ENCODE results near the gene SYCE3. TPM values are rescaled to one million over a fixed set of nuclear protein-coding genes. Genes with fewer than 3 reads are reported as not detected.

Gene SYCE3
- total RNA-seq, 2 experiments from 2014 or later: not detected

- peaks cover 24% of the 10 kb centered on the region for H3K4me1 Mint-ChIP-seq (ENCODE audit: low read depth)
- intact Hi-C loops (cut with micrococcal nuclease): loop anchor here (5.0 kb wide), 1 partner anchor 57 kb away; the partner anchor contains the start of gene SCO2
- no peak overlapping the region for H3K27ac Mint-ChIP-seq
- H3K4me3 Mint-ChIP-seq: peak overlapping the region; percentile 92
- no peaks in the 10 kb centered on the region for H3K9me3 Mint-ChIP-seq
- TF ChIP-seq CTCF (IDR thresholded peaks at IDR 0.05): no peak
- no peak for DNase-seq
- ATAC-seq: no peak
- no peaks in the 10 kb centered on the region for H3K27me3 Mint-ChIP-seq
- H3K36me3 Mint-ChIP-seq (ENCODE audit: low read depth): peaks cover 22% of the 10 kb centered on the region
- ChIA-PET CTCF (interaction anchor here (1.1 to 1.9 kb wide), 2 partner anchors 22 to 59 kb away, joined by 3 to 6 read pairs; partner anchors contain the start of genes SCO2 and SYCE3), POLR2A (interaction anchor here (0.7 to 1.3 kb wide), 3 partner anchors 10 to 36 kb away, joined by 3 read pairs; no protein-coding TSS in a partner anchor)
These were observed 21.7 kb upstream of the SYCE3 start for GRCh38 chr22:50584106-50585096.

- ChIA-PET CTCF (interaction anchor here (3.0 kb wide), 1 partner anchor 58 kb away, joined by 19 read pairs; the partner anchor contains the start of gene SCO2), POLR2A (interaction anchor here (1.1 to 2.8 kb wide), 8 partner anchors 10 to 58 kb away, joined by 3 to 14 read pairs (median 4); partner anchors contain the start of genes ARSA and SCO2)
- no peak for TF ChIP-seq CTCF (IDR thresholded peaks at IDR 0.05)
- DNase-seq (no peak), ATAC-seq (peak; percentile 4)
- peaks cover 24% of the 10 kb centered on the region for H3K4me1 Mint-ChIP-seq (ENCODE audit: low read depth)
- H3K4me3 Mint-ChIP-seq: peak overlapping the region; percentile 92
- H3K36me3 Mint-ChIP-seq (ENCODE audit: low read depth): peaks cover 25% of the 10 kb centered on the region
- peak overlapping the region; percentile 86 for H3K27ac Mint-ChIP-seq
- H3K27me3 Mint-ChIP-seq: no peaks in the 10 kb centered on the region
- H3K9me3 Mint-ChIP-seq: no peaks in the 10 kb centered on the region
- intact Hi-C loops (cut with micrococcal nuclease): loop anchor here (5.0 kb wide), 1 partner anchor 56 kb away; the partner anchor contains the start of gene SCO2
These were observed 20.7 kb upstream of the SYCE3 start for GRCh38 chr22:50583294-50583861.

- no peaks in the 10 kb centered on the region for H3K9me3 Mint-ChIP-seq
- POLR2A ChIA-PET: interaction anchor here (0.8 to 2.8 kb wide), 13 partner anchors 10 to 59 kb away, joined by 3 to 14 read pairs (median 4); partner anchors contain the start of genes ARSA, SCO2, SYCE3 and TYMP
- H3K27me3 Mint-ChIP-seq: no peaks in the 10 kb centered on the region
- H3K4me1 Mint-ChIP-seq (ENCODE audit: low read depth): peaks cover 24% of the 10 kb centered on the region
- peak within 1 kb of the TSS; percentile 89 for H3K27ac Mint-ChIP-seq
- peak; percentile 97 for ATAC-seq
- TF ChIP-seq CTCF (IDR thresholded peaks at IDR 0.05): no peak
- CTCF ChIA-PET: interaction anchor here (2.6 to 3.0 kb wide), 2 partner anchors 20 to 57 kb away, joined by 14 to 19 read pairs; partner anchors contain the start of genes SCO2 and SYCE3
- intact Hi-C loops (cut with micrococcal nuclease): loop anchor here (5.0 kb wide), 1 partner anchor 55 kb away; the partner anchor contains the start of gene SCO2
- peak; percentile 99 for DNase-seq
- peaks cover 25% of the 10 kb centered on the region for H3K36me3 Mint-ChIP-seq (ENCODE audit: low read depth)
- peak within 1 kb of the TSS; percentile 92 for H3K4me3 Mint-ChIP-seq
These were observed 20.0 kb upstream of the SYCE3 start, which contains the start of gene CHKB for GRCh38 chr22:50582493-50583293. CHKB (minus strand) TSS chr22:50582849; CDS start chr22:50582781, 68 bp downstream.

- TF ChIP-seq CTCF (IDR thresholded peaks at IDR 0.05): no peak
- DNase-seq (peak; percentile 55), ATAC-seq (peak; percentile 1)
- Mint-ChIP-seq H3K27ac (peak overlapping the region; percentile 89), H3K4me1 (ENCODE audit: low read depth) (peaks cover 24% of the 10 kb centered on the region), H3K9me3 (no peaks in the 10 kb centered on the region), H3K4me3 (peak overlapping the region; percentile 92), H3K27me3 (no peaks in the 10 kb centered on the region), H3K36me3 (ENCODE audit: low read depth) (peaks cover 28% of the 10 kb centered on the region)
- ChIA-PET CTCF (interaction anchor here (1.4 to 3.0 kb wide), 3 partner anchors 19 to 56 kb away, joined by 4 to 19 read pairs (median 14); partner anchors contain the start of genes SCO2 and SYCE3), POLR2A (interaction anchor here (0.6 to 2.8 kb wide), 13 partner anchors 9 to 81 kb away, joined by 3 to 14 read pairs (median 4); partner anchors contain the start of genes ARSA, SCO2, SYCE3 and TYMP)
- intact Hi-C loops (cut with micrococcal nuclease): loop anchor here (5.0 kb wide), 1 partner anchor 55 kb away; the partner anchor contains the start of gene SCO2
These were observed 19.3 kb upstream of the SYCE3 start for GRCh38 chr22:50581950-50582492.
